Omental fat pad (tissue), 4 donors: ENCODE measurements around the gene KRT27. TPM values are rescaled to one million over a fixed set of nuclear protein-coding genes. Genes with fewer than 3 reads are reported as not detected.

ENCODE experiments used
- ATAC-seq: fragments of 150-250 bp; one replicate; pipeline ENCODE4 v1.9.1; 2016; ENCODE audit warnings: mild to moderate bottlenecking, moderate library complexity; ENCODE audit not compliant: low FRiP score
- DNase-seq: peaks from one replicate; pipeline ENCODE4 v3.0.0-alpha.2; 2019; ENCODE audit warnings: low spot score
- total RNA-seq, 4 donors: library from RNA; depleted of rRNA; stranded (reverse); fragments of >200 nt; gene quantifications; one replicate each; pipeline ENCODE4 v1.1.0, GENCODE V29; 2016
- TF ChIP-seq, protein P1 (sequence below), 3 donors: fragments of 450-650 bp; IDR thresholded peaks; one replicate each; pipeline ENCODE4 v1.5.1; 2016 to 2017; ENCODE audit warnings: antibody characterized with exemption in 3 of 3, mild to moderate bottlenecking in 3 of 3, moderate library complexity in 2 of 3

Gene KRT27
- total RNA-seq: not detected

DNA sequence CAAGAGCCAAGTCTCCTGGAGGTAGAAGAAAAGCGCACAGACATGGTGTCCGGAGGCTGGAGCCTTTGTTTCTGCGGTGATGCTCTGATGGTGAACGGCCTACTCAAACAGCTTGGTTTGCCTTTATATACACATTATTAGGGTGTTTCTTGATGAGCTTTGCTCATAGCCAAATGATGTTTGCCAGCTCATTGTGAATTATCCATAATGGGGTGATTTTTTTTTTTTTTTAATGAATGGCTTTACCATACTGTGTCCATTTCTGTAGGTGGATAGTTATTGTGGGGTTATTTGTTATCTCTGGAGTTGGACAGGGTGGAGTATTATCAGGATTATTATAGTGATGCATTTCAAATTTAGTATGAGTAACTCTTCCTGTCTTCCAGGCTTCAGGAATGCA, at the start of gene KRT27:
KRT27 (minus strand) TSS at position 101 of the 400 bp plus-strand sequence; CDS start at position 44, 57 bp downstream.
- DNase-seq: no peak
- ATAC-seq: no peak
- TF ChIP-seq, protein P1, sequence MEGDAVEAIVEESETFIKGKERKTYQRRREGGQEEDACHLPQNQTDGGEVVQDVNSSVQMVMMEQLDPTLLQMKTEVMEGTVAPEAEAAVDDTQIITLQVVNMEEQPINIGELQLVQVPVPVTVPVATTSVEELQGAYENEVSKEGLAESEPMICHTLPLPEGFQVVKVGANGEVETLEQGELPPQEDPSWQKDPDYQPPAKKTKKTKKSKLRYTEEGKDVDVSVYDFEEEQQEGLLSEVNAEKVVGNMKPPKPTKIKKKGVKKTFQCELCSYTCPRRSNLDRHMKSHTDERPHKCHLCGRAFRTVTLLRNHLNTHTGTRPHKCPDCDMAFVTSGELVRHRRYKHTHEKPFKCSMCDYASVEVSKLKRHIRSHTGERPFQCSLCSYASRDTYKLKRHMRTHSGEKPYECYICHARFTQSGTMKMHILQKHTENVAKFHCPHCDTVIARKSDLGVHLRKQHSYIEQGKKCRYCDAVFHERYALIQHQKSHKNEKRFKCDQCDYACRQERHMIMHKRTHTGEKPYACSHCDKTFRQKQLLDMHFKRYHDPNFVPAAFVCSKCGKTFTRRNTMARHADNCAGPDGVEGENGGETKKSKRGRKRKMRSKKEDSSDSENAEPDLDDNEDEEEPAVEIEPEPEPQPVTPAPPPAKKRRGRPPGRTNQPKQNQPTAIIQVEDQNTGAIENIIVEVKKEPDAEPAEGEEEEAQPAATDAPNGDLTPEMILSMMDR (IDR thresholded peaks at IDR 0.05): no peak

DNA sequence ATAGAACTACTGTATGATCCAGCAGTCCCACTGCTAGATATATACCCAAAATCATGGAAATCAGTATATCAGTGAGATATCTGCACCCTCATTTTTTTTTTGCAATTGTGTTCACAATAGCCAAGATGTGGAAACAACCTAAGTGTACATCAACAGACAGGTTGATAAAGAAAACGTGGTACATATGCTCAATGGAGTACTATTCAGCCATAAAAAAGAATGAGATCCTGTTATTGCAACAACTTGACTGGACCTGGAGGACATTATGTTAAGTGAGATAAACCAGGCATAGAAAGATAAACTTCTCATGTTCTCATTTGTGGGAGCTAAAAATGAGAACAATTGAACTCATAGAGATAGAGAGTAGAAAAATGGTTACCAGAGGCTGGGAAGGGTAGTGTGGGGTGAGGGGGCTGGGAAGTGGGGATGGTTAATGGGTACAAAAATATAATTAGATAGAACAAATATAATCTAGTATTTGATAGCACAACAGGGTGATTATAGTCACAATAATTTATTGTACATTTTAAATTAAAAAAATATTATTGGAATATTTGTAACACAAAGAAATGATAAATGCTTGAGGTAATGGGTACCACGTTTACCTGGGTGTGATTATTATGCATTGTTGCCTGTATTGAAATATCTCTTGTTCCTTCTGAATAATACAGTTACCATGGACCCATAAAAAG, 47.9 kb upstream of the KRT27 start:
- no peak for ATAC-seq
- TF ChIP-seq, protein P1 (IDR thresholded peaks at IDR 0.05): no peak
- DNase-seq: no peak

DNA sequence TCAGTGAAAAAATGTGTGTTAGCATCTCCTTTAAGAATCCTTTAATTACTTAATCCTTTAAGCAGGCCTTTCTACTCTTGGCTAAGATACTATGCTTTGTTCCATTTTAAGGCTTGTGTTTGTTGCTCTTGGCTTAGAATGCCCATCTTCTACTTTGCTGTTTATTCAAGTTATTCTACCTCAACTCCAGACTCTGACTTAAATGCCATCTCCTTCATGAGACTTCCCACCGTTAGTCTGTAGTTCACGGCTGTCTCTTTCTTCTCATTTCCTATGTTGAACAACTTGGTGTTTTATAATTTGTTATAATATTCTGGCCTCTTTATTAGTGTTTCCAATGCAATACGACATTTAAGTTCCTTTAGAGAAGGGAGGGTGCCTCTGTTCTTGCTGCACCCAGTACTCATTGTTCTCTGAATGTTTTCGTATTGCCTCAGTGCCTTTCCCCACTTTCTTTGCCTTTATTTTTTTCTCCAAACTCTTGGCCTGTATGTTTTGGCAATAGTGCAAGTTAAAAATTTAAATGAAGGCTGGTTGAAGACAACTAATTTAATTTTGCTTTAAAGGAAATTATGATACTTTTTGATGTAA, 46.2 kb upstream of the KRT27 start:
- DNase-seq (no peak), ATAC-seq (no peak)
- TF ChIP-seq, protein P1 (IDR thresholded peaks at IDR 0.05): no peak

GRCh38 chr17:40827746-40828453, 45.5 kb upstream of the KRT27 start:
- DNase-seq (no peak), ATAC-seq (no peak)
- TF ChIP-seq, protein P1 (IDR thresholded peaks at IDR 0.05): no peak

GRCh38 chr17:40825599-40825998, 43.2 kb upstream of the KRT27 start:
- TF ChIP-seq, protein P1 (IDR thresholded peaks at IDR 0.05): no peak
- ATAC-seq: no peak
- no peak for DNase-seq

DNA sequence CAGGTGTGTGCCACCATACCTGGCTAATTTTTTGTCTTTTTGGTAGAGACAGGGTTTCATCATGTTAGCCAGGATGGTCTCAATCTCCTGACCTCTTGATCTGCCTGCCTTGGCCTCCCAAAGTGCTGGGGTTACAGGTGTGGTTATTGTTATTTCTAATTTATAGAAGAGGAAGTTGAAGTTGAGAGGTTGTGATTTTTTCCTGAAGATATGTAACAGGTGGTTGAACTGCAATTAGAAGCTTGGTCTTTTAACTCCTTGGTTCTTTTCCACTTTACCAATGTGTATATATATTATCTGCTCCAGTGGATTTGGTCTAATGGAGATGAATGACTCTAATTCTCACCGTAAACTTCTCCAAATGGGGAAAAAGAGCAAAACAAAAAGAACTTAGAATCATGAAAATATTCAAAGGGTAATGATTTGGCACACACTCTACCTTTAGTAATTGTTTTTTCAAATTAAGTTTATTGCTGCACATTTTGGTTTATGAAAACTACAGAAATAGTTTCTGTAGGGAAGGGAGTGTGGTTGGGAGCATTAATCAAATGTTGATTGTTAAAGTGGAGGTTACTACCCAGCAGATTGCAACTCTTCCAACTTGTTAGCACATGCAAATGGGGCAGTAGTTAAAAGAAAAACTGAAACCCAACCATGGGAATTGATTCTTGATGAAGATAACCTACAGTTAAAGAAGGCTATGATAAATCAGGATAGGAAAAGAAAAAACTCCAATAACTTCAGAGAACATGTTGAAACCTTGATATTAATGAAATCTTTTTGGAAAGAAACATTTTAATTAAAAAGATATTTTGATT, 41.9 kb upstream of the KRT27 start:
- DNase-seq: no peak
- TF ChIP-seq, protein P1 (IDR thresholded peaks at IDR 0.05): no peak
- ATAC-seq: no peak
